8988T (cell line): ENCODE measurements around the gene RALGAPB.
"Not testable (repeated sequence)": the region's sequence is repeated elsewhere in the genome, so short reads cannot be mapped to it uniquely, and the experiment has no call there.

ENCODE experiments used
- DNase-seq: peaks from one replicate; pipeline ENCODE4 v3.0.0; 2011

RALGAPB gene

DNA sequence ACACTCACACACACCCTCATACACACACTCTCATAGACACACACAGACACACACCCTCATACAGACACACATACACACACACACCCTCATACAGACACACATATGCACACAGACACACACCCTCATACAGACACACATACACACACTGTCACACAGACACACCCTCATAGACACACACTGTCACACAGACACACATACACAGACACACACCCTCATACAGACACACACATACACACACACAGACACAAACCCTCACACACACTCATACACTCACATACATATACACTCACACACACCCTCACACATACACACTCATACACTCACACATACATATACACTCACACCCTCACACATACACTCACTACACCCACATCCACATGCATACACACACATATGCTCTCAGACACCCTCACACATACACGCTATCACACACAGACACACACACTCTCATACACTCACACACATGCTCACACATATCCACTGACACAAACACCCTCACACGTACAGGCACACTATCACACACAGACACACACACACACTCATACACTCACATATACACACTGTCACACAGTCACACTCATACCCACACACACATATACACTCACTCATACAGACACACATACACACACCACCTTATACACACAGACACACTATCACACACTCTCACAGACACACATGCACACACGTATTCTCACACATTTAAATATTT lies 117.5 kb downstream of the RALGAPB start:
- no peak for DNase-seq

DNA sequence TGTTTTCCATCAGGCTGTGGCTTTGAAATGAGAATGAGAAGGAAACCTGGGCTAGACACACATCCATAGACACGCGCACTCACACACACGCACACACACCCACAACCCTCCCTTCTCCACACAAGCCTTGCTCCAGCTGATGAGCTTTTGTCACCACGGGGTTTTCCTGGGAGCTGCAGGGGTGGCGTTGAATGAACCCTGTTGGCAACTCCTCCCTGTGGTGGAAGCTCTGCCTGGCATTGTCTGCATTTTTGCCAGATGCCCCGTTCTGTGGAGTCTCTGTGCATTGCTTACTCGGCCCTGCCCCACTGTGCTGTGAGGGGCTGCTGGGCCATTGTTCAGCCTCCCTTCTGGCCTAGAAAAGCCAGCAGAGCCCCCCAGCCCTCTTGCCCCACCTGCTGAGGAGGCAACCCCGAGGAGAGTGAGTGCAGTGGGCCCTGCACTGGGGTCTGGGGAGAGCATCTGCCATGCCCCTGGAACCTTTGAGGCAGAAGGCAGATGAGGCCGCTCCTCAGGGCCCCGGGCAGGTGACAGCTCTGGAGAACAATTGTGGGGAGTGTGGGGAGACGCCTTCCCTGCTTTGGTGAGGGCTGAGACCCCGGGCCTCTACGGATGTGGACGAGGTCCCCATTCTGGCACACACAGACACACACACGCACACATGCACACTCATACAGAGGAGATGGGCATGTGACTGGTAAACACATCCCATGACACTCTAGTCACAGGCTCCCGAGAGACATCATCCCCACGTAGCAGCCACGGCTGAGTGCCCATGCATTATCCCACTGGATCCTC lies 118.2 kb downstream of the RALGAPB start:
- DNase-seq: no peak

DNA sequence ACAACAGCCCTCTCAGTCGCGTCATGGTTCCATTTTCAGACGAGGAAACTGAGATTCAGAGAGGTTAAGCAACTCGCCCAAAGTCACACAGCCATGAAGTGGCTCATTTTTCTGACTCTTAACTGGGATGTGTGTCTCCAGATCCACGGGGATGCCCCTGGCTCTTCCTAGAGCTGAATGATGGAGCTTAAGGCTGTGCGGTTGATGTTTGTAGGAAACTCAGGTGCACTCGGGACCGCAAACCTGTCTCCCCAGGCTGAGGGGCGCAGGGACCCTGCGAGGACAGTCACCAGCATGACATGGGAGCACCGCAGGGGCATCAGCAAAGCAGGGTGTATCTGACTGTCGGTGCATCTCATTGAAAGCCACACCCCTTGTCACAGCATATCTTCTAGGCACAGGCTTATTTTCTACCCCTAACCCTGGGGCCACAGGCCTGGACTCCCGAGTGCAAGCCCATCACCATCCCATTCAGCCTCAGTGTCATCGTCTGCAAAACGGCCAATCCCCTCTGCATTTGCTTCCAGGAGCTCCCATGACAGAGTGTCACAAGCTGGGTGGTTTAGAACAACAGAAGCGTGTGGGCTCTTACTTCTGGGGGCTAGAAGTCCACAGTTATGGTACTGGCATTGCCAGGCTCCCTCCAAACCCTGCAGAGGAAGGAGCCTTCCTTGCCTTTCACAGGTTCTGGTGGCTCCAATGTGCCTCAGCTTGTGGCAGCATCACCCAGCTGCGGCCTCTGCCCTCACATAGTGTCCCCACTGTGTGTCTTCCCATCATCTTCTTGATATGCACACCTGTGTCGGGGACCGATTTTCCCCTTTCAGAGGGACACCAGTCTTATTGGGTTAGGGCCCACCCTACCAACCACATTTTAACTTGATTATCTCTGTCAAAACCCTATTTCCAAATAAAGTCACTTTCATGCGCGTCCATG lies 119.1 kb downstream of the RALGAPB start:
- DNase-seq: no peak

DNA sequence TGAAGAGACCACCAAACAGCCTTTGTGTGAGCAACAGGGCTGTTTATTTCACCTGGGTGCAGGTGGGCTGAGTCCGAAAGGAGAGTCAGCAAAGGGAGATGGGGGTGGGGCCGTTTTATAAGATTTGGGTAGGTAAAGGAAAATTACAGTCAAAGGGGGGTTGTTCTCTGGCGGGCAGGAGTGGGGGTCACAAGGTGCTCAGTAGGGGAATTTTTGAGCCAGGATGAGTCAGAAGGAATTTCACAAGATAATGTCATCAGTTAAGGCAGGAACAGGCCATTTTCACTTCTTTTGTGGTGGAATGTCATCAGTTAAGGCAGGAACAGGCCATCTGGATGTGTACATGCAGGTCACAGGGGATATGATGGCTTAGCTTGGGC lies 119.8 kb downstream of the RALGAPB start:
- DNase-seq: not testable (repeated sequence)

DNA sequence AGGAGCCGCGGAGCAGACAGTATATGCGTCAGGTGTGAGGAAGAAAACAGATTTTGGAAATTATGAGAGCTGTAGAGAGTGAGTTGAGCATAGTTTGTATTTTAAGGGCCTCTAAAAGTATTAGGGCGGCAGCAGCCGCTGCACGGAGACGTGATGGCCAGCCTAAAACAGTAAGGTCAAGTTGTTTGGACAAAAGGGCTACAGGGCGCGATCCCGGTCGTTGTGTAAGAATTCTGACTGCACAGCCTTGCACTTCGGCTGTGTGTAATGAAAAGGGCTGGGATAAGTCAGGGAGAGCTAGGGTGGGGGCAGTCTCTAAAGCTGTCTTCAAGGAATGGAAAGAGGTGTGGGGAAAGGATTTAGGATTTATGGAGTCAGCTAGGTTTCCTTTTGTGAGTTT lies 121.6 kb downstream of the RALGAPB start:
- not testable (repeated sequence) for DNase-seq

DNA sequence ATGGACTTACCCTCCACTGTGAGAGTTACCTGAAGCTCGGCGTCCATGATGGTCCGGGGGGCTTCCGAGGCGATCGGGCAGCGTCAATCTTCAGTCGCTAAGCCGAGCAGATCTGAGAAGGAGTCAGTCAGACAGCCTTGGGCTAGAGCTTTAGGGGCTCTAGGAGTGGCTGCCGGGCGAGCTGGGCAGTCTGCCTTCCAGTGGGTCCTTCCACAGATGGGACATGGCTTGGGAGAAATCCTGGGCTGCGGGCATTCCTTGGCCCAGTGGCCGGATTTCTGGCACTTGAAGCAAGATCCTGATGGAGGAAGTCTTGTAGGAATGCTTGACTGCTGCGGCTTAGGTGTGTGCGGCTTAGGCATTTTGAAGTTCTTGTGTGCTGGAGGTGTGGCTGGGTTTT lies 123.2 kb downstream of the RALGAPB start:
- not testable (repeated sequence) for DNase-seq

DNA sequence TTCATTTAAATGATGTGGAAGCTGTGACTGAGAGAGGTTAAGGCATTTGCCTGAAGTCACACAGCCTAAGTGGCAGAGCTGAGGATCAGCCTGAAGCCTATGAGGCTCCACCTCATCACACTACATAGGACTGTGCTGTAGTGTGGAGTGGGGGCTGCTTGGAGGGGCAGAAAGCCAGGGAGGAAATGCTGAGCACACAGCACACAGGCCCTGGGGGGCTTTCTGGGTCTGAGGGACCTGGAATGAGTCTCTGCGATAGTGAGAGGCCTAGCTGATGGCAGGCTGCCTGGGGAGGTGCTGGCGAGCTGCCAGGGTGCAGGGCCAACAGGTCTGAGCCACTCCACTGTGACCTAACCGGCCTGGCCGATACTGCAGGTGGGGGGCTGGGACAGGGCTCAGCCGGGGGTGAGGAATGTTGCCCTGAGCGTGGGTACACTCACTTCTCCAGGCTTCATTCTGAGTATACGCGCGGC lies 126.8 kb downstream of the RALGAPB start:
- DNase-seq: no peak

DNA sequence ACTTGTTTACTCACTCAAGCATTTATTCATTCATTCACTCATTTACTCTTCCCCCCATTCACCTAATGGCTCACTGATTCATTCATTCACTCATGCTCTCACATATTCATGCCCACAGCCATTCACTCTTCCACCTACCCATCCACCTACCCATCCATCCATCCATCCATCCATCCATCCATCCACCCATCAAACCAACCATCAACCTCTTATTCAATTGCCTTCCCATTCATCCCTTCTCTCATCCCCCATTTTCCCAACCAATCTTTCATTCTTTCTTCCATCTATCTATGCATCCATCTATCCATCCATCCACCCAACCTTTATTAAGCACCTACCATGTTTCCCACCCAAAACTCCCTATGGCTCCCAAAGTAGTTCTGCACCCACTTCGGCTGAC lies 127.4 kb downstream of the RALGAPB start:
- no peak for DNase-seq

DNA sequence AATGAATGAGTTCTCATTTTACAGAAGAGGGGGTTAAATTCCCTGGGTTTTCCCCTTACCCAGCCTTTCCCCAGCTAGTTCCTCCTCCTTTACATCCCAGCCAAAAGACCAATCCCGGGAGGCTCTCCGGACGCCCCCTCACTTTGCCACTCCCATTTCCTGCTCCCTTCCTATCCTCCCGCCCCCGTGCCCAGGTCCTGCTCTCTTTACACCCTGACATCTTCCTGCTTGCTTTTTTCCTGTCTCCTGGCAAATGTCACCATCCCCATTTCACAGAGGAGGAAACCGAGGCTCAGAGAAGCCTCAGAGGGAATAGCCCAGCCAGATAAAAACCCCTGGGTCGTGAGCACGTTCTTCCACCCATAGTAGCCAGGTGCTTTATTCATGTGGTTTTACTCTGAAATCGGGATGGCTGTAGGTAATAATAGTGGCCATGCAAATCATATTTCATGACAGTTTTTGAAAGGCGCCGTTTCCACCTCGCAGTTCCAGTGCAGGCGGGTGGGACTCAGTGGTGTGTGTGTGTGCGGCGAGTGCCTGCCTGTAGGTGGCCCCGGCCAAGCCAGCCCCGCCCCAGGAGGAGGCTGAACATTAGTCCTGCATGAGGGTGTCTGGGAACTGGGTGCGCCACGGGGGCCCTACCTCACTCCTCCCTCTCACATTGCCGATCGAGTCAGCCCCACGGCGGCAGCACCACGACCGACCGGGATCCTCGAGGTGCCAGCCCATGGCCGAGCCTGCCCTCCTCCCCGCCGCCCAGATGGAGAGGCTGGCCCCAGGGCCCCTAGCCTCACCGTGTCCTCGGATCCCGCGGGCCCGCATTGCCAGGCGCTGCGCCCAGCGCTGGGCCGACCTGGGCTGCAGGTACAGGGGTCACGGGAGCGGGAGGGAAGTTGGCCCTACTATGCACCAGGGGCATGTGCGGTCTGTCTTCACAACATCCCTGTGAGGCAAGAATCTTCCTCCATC lies 128.9 kb downstream of the RALGAPB start, which contains the start of gene ARHGAP40:
TSS of gene ARHGAP40 (plus strand) at position 594 of the 969 bp plus-strand sequence.
- DNase-seq: peak; percentile 73

DNA sequence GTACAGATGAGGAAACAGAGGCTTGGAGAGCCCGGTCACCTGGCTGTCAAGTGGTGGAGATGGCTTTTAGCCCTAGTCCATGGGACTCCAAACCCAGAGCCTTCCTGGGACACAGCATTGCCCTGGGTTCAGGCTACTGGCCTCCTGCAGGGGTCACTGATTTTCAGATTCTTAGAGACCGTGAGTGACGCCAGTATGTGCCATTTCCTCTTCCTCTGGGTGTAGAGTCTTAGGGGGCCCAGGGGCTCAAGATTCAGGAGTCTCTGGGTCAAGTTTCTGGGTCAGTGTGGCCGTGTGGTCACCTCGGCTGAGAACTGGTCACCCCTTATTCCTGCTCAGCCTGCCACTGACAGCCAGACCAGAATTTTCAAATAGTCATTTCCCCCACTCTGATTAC lies 129.5 kb downstream of the RALGAPB start:
- no peak for DNase-seq

DNA sequence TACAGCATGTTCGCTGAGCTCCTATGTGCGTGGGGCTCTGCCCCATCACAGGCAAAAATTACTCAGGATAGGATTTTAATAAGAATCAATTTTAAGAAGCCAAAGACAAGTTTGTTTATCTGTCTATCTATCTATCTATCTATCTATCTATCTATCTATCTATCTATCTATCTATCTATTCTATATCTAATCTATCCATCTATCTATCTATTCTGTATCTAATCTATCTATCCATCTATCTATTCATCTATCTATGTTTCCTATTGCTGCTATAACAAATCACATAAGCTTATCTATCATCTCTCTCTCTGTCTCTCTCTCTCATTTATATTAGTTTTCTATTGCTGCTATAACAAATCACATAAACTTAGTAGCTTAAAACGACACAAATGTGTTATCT lies 130.6 kb downstream of the RALGAPB start:
- DNase-seq: no peak

DNA sequence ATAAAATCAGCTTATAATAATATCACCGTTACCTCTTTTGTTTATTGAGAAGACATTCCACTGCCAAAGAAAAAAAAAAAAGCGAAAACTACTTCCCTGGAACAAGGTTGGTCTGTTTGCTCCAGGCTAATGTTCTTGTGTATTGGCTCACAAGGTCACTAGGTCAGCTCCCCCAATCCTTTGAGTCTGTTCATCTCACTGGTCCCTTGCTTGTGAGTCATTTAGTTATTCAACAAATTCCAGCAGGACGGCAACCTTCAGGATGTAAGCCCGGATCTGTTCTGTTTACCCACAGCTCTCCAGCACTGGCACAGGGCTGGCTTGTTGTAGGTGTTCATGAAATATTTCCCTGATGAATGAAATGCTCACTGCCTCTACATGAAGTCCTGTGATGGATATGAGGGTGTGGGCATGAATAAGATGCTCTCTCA lies 132.2 kb downstream of the RALGAPB start:
- no peak for DNase-seq

DNA sequence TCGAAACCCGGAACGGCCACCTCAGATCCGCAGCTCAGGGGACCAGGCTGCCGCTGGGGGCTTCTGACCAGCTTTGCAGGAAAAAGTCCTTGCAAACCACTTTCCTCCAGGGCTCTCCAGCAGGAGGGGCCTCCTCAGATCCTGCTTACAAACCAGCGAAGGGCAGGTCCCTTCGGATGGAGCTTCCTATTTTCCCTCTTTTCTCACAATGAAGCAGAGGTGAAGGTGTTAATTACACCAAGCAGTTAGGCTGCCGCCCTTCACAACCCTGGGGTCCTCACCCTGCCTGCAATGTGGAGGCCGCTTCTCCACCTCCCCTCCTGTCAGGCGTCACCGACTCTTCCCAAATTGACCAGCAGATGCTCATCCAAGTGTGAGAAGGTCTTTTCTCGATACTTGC lies 134.7 kb downstream of the RALGAPB start:
- DNase-seq: no peak

DNA sequence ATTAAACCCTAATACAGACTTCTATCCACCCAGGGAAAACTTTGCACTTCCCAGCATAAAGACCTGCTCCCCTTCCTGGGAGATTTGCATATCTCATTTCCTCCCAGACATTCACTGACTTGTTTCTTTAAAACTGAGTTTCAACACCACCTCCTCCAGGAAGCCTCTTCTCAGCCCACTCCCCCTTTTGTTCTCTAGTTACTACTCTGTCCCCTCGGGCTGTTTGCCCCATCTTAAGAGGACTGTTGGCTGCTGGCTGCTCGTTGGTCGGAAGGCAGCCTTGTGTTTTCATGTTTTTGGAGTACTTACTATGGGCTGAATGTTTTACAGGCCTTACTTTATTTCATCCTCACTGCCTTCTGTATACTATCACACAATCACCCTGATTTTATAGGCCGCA lies 135.5 kb downstream of the RALGAPB start:
- DNase-seq: no peak

DNA sequence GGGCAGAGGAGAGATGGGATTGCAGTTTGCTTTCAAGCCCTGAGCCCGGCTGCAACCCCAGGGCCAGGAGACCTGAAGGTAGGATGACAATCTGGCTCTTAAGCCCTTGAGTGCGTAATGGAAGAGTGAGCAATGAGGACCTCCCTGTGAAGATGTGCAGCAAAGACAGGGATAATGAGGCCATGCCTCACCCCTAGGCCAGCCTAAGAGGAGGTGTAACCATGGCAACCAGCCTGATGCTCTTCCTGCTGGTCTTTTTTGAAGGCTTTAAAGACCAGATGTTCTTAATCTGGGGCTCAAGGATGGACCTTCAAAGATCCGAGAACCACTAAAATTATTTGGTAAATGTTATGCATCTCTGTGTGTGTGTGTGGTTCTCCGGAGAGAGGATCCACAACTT lies 137.2 kb downstream of the RALGAPB start:
- DNase-seq: no peak

DNA sequence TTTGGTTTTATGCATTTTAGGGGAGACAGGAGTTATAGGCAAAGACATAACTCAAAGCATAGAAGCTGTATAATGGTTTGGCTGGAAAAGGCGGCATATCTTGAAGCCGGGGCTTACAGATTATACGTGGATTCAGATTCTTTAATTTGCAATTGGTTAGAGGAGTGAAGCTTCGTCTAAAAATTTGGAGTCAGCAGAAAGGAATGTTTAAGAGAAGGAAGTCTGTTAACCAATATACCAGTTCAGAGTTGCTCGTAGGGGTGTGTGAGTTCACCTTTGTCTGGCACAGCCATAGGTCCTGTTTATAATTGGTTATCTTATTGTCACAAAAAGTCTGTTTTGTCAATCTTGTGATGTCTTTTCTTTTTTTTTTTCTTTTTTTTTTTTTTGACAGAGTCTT lies 137.9 kb downstream of the RALGAPB start:
- no peak for DNase-seq

DNA sequence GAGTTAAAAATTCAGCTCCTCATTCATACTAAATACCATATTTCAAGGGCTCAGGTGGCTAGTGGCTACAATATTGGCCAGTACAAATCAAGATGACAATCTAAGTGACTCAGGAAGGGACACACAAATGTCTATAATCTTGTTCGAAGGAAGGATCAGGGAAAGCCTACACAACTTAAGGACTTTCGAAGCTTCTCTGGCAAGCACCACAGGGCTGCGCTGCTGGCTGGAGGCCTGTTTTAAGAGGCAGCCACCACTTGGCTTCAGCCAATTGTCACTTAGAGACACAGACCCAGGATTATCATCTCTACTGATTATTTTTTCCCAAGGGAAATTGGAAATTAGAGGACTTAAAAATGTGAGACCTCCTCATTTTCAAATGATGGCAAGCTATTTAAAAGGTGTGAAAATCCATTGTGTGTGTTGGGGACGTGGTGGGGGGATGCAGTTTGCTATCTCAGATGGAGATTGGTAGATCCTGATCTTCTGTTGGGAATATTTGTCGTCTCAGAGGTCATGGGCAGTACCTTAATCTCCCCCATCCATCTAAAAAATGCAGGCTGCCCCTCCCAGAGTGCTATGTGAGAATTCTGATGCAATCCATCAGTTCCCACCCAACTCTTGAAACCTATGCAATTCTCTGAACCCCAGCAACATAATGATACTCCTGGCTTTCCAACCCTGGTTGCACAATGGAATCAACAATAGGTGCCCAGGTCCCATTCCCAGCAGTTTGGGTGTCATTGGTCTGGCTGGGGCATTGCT lies 140.3 kb downstream of the RALGAPB start:
- DNase-seq: no peak

DNA sequence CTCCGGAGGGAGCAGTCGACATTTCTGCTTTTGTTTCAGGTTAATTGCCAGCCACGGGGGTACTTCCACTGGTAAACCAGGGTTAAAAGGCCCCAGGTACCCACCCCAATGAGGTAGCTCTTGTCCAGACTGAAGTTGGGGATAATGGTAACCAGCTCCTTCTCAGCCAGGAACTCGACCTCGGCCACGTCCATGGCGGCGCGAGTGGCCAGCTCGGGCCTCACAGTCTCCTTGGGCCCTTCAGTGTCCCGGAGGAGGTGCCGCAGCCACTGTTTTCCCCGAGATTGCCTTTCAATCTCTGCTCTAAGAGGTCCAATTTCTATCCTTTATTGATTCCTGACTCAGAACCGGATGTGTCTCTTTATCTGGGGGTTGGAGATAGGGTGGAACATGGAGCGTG lies 142.6 kb downstream of the RALGAPB start:
- DNase-seq: no peak

DNA sequence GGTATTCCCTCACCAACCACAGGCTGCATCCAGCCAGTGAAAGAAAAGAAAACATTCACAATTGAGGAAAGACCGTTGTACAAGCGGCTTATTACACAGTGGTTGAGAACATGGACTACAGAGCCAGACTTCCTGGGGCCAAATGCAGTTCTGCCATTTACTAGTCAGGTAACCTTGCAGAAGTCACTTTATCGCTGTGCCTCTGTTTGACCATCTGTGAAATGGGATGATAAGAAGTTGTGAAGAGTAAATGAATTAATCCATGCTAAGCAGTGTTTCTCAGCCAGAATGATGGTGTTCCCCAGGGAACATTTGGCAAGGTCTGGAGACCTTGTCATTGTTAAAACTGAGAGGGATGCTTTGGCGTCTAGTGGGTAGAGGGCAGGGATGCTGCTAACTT lies 143.8 kb downstream of the RALGAPB start:
- no peak for DNase-seq

DNA sequence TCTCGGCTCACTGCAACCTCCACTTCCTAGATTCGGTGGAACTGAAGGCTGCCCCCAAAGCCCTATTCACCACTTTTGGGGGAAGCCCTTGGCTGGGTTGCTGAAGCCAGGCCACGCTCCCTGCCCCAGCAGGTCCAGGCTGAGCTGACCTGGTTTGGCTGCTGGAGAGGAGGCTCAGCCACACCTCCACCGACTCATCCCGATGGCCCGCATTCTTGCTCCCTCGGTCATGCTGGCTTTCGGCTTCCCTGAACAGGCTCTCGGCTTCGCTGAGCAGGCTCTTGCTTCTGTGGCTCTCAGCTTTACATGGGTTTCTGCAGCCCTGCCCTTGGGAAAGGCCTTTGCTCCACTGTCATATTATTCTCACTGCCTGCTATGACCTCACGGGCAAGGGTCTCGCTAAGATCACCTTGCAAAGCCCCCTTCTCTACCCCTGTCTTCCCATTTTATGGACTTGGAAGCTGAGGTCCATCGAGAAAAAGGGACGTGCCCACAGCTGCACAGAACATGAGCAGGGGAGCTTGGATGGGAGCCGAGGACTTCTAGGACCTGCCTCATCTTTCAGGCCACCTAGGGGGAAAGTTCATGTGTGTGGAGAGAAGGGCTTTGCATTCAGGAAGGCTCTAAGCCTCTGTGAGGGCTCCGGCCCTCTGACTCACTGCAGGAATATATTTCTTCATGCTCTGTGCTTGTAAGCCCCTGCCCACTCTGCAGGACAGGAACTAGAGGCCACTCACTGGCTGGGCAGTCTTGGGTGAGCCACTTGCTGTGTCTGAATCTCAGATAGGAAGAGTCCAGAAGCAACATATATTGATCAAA lies 144.6 kb downstream of the RALGAPB start:
- DNase-seq: peak; percentile 80
